Measurements from ENCODE around the gene EME2.

- TF ChIP-seq, protein P1, sequence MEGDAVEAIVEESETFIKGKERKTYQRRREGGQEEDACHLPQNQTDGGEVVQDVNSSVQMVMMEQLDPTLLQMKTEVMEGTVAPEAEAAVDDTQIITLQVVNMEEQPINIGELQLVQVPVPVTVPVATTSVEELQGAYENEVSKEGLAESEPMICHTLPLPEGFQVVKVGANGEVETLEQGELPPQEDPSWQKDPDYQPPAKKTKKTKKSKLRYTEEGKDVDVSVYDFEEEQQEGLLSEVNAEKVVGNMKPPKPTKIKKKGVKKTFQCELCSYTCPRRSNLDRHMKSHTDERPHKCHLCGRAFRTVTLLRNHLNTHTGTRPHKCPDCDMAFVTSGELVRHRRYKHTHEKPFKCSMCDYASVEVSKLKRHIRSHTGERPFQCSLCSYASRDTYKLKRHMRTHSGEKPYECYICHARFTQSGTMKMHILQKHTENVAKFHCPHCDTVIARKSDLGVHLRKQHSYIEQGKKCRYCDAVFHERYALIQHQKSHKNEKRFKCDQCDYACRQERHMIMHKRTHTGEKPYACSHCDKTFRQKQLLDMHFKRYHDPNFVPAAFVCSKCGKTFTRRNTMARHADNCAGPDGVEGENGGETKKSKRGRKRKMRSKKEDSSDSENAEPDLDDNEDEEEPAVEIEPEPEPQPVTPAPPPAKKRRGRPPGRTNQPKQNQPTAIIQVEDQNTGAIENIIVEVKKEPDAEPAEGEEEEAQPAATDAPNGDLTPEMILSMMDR (conservative IDR thresholded peaks at IDR 0.05): no peak
- no peak for TF ChIP-seq ZFX (IDR thresholded peaks at IDR 0.05)
Measured at GRCh38 chr16:1800701-1801100, 28.1 kb downstream of the EME2 start.
